ENCODE data around the gene WNT5B. TPM values are rescaled to one million over a fixed set of nuclear protein-coding genes. Genes with fewer than 3 reads are reported as not detected.

Gene WNT5B
- total RNA-seq, 3 donors from 2014 or later: 2.7 to 10.8 (median 4.7) TPM

GRCh38 chr12:1643905-1644533, 15.0 kb downstream of the WNT5B start:
- intact Hi-C loops (cut with DNase I, micrococcal nuclease): no loop called here
- no peak overlapping the region for H3K4me3 ChIP-seq
- H3K36me3 ChIP-seq (ENCODE audit: low read depth): no peaks in the 10 kb centered on the region
- DNase-seq (no peak), ATAC-seq (no peak)
- no peaks in the 10 kb centered on the region for H3K9me3 ChIP-seq
- H3K4me1 ChIP-seq (ENCODE audit: low read depth): peaks cover 14% of the 10 kb centered on the region
- TF ChIP-seq CTCF (IDR thresholded peaks at IDR 0.05): no peak

GRCh38 chr12:1644534-1645438, 15.8 kb downstream of the WNT5B start:
- Histone ChIP-seq H3K9me3 (no peaks in the 10 kb centered on the region), H3K4me1 (ENCODE audit: low read depth) (peaks cover 14% of the 10 kb centered on the region), H3K4me3 (no peak overlapping the region), H3K36me3 (ENCODE audit: low read depth) (no peaks in the 10 kb centered on the region)
- ATAC-seq (peak; percentile 54), DNase-seq (peak; percentile 66 to 77 (median 70))
- no peak for TF ChIP-seq CTCF (IDR thresholded peaks at IDR 0.05)
- intact Hi-C loops (cut with DNase I, micrococcal nuclease): no loop called here

GRCh38 chr12:1645819-1646218, 16.8 kb downstream of the WNT5B start:
- H3K4me3 ChIP-seq: no peak overlapping the region
- DNase-seq: peak in 1 of 3 donors; percentile 48
- H3K9me3 ChIP-seq: no peaks in the 10 kb centered on the region
- H3K4me1 ChIP-seq (ENCODE audit: low read depth): peaks cover 14% of the 10 kb centered on the region
- no peak for ATAC-seq
- no peak for TF ChIP-seq CTCF (IDR thresholded peaks at IDR 0.05)
- intact Hi-C loops (cut with DNase I, micrococcal nuclease): no loop called here
- no peaks in the 10 kb centered on the region for H3K36me3 ChIP-seq (ENCODE audit: low read depth)

- ATAC-seq (no peak), DNase-seq (no peak)
- intact Hi-C loops (cut with DNase I, micrococcal nuclease): no loop called here
- no peaks in the 10 kb centered on the region for H3K9me3 ChIP-seq
- H3K4me1 ChIP-seq (ENCODE audit: low read depth): peaks cover 14% of the 10 kb centered on the region
- no peaks in the 10 kb centered on the region for H3K36me3 ChIP-seq (ENCODE audit: low read depth)
- no peak for TF ChIP-seq CTCF (IDR thresholded peaks at IDR 0.05)
- no peak overlapping the region for H3K4me3 ChIP-seq
Measured at GRCh38 chr12:1646569-1647284, 17.7 kb downstream of the WNT5B start.

GRCh38 chr12:1647285-1647669, 18.2 kb downstream of the WNT5B start:
- intact Hi-C loops (cut with DNase I, micrococcal nuclease): no loop called here
- H3K9me3 ChIP-seq: no peaks in the 10 kb centered on the region
- no peak for TF ChIP-seq CTCF (IDR thresholded peaks at IDR 0.05)
- ATAC-seq (no peak), DNase-seq (no peak)
- no peak overlapping the region for H3K4me3 ChIP-seq
- no peaks in the 10 kb centered on the region for H3K36me3 ChIP-seq (ENCODE audit: low read depth)
- peaks cover 9% of the 10 kb centered on the region for H3K4me1 ChIP-seq (ENCODE audit: low read depth)
